NT2/D1 (cell line): ENCODE results near the gene CLMN.

Source experiments
- DNase-seq: peaks from one replicate; pipeline ENCODE4 v3.0.0-alpha.2; 2011; ENCODE audit warnings: low read depth, low spot score
- H3K27me3 ChIP-seq: 2 replicates; pipeline ENCODE4 v1.6.0; 2011; ENCODE audit warnings: mild to moderate bottlenecking; ENCODE audit not compliant: insufficient read length, insufficient read depth
- H3K36me3 ChIP-seq: 2 replicates; pipeline ENCODE4 v1.6.1; 2011; ENCODE audit warnings: mild to moderate bottlenecking, low read length, mixed read lengths; ENCODE audit not compliant: insufficient read depth, insufficient read length
- H3K4me1 ChIP-seq: 2 replicates; pipeline ENCODE4 v1.5.1; 2011; ENCODE audit not compliant: insufficient read depth, insufficient read length
- H3K4me3 ChIP-seq: 2 replicates; pipeline ENCODE4 v1.5.1; 2011; ENCODE audit warnings: low read depth; ENCODE audit not compliant: insufficient read length
- H3K9ac ChIP-seq: 2 replicates; pipeline ENCODE4 v1.6.0; 2011; ENCODE audit warnings: low read depth; ENCODE audit not compliant: insufficient read length
- H3K9me3 ChIP-seq: 2 replicates; pipeline ENCODE4 v1.5.1; 2011; ENCODE audit warnings: mild to moderate bottlenecking, low read length; ENCODE audit not compliant: insufficient read depth
- SUZ12 ChIP-seq: IDR thresholded peaks from 2 replicates; pipeline ENCODE4 v1.6.1; 2011; ENCODE audit not compliant: insufficient read length, insufficient read depth; ENCODE audit errors: extremely low read depth
- YY1 ChIP-seq: IDR thresholded peaks from 2 replicates; pipeline ENCODE4 v1.6.1; 2011; ENCODE audit not compliant: insufficient read length, insufficient read depth
- ZNF274 ChIP-seq: IDR thresholded peaks from 2 replicates; pipeline ENCODE4 v1.6.1; 2011; ENCODE audit warnings: mild to moderate bottlenecking, low read depth, low read length

Gene CLMN

GRCh38 chr14:95238487-95239298 lies 81.0 kb downstream of the CLMN start:
- no peak overlapping the region for H3K4me3 ChIP-seq
- no peak for DNase-seq
- no peaks in the 10 kb centered on the region for H3K27me3 ChIP-seq
- H3K9ac ChIP-seq: no peak overlapping the region
- TF ChIP-seq YY1: no peak
- TF ChIP-seq ZNF274: no peak
- TF ChIP-seq SUZ12: no peak
- H3K9me3 ChIP-seq: no peaks in the 10 kb centered on the region
- no peaks in the 10 kb centered on the region for H3K36me3 ChIP-seq
- H3K4me1 ChIP-seq: no peaks in the 10 kb centered on the region

GRCh38 chr14:95237958-95238340 lies 81.8 kb downstream of the CLMN start:
- Histone ChIP-seq H3K9me3 (no peaks in the 10 kb centered on the region), H3K4me3 (no peak overlapping the region), H3K9ac (no peak overlapping the region), H3K27me3 (no peaks in the 10 kb centered on the region), H3K36me3 (no peaks in the 10 kb centered on the region), H3K4me1 (no peaks in the 10 kb centered on the region)
- DNase-seq: no peak
- no peak for TF ChIP-seq ZNF274

GRCh38 chr14:95237121-95237957 lies 82.4 kb downstream of the CLMN start:
- Histone ChIP-seq H3K9me3 (no peaks in the 10 kb centered on the region), H3K4me3 (no peak overlapping the region), H3K27me3 (no peaks in the 10 kb centered on the region), H3K36me3 (no peaks in the 10 kb centered on the region), H3K9ac (no peak overlapping the region), H3K4me1 (no peaks in the 10 kb centered on the region)
- no peak for TF ChIP-seq YY1
- no peak for TF ChIP-seq ZNF274
- no peak for TF ChIP-seq SUZ12
- no peak for DNase-seq

- TF ChIP-seq ZNF274 (no peak), SUZ12 (no peak), YY1 (no peak)
- Histone ChIP-seq H3K4me3 (no peak overlapping the region), H3K36me3 (no peaks in the 10 kb centered on the region), H3K4me1 (no peaks in the 10 kb centered on the region), H3K9me3 (no peaks in the 10 kb centered on the region), H3K27me3 (no peaks in the 10 kb centered on the region), H3K9ac (no peak overlapping the region)
- DNase-seq: no peak
Measured at GRCh38 chr14:95236221-95236620, 83.5 kb downstream of the CLMN start.

GRCh38 chr14:95235767-95236166 lies 83.9 kb downstream of the CLMN start:
- no peak for DNase-seq
- no peak for TF ChIP-seq SUZ12
- no peak for TF ChIP-seq YY1
- TF ChIP-seq ZNF274: no peak
- H3K4me3 ChIP-seq: no peak overlapping the region
- H3K36me3 ChIP-seq: no peaks in the 10 kb centered on the region
- H3K4me1 ChIP-seq: no peaks in the 10 kb centered on the region
- H3K9ac ChIP-seq: no peak overlapping the region
- H3K27me3 ChIP-seq: no peaks in the 10 kb centered on the region
- no peaks in the 10 kb centered on the region for H3K9me3 ChIP-seq

- Histone ChIP-seq H3K9me3 (no peaks in the 10 kb centered on the region), H3K4me3 (no peak overlapping the region), H3K36me3 (no peaks in the 10 kb centered on the region), H3K4me1 (no peaks in the 10 kb centered on the region), H3K9ac (no peak overlapping the region), H3K27me3 (no peaks in the 10 kb centered on the region)
- TF ChIP-seq YY1 (no peak), ZNF274 (no peak), SUZ12 (no peak)
- no peak for DNase-seq
Measured at GRCh38 chr14:95235351-95235750, 84.4 kb downstream of the CLMN start.

GRCh38 chr14:95234426-95234825 lies 85.3 kb downstream of the CLMN start:
- H3K27me3 ChIP-seq: no peaks in the 10 kb centered on the region
- no peaks in the 10 kb centered on the region for H3K36me3 ChIP-seq
- DNase-seq: no peak
- TF ChIP-seq ZNF274: no peak
- no peak for TF ChIP-seq YY1
- no peak for TF ChIP-seq SUZ12
- H3K9me3 ChIP-seq: no peaks in the 10 kb centered on the region
- H3K9ac ChIP-seq: no peak overlapping the region
- no peaks in the 10 kb centered on the region for H3K4me1 ChIP-seq
- H3K4me3 ChIP-seq: no peak overlapping the region
